Coronary artery (tissue), 2 donors: ENCODE results near the gene SIRPD.
"Not testable (repeated sequence)": the region's sequence is repeated elsewhere in the genome, so short reads cannot be mapped to it uniquely, and the experiment has no call there.

Source experiments
- DNase-seq: peaks from one replicate; pipeline ENCODE4 v3.0.0-alpha.2; 2017; ENCODE audit warnings: low spot score
- H3K27ac ChIP-seq, 2 donors: fragments of 200-600 bp; sonication (generic); one replicate each; pipeline ENCODE4 v1.5.1; 2016 to 2019
- H3K4me3 ChIP-seq: fragments of 200-600 bp; sonication (generic); 2 replicates; pipeline ENCODE4 v1.5.1; 2016; ENCODE audit warnings: mild to moderate bottlenecking, moderate library complexity
- TF ChIP-seq, protein P1 (sequence below): fragments of 200-600 bp; sonication (generic); IDR thresholded peaks from one replicate; pipeline ENCODE4 v1.5.1; 2019; ENCODE audit warnings: antibody characterized with exemption

The SIRPD gene

DNA sequence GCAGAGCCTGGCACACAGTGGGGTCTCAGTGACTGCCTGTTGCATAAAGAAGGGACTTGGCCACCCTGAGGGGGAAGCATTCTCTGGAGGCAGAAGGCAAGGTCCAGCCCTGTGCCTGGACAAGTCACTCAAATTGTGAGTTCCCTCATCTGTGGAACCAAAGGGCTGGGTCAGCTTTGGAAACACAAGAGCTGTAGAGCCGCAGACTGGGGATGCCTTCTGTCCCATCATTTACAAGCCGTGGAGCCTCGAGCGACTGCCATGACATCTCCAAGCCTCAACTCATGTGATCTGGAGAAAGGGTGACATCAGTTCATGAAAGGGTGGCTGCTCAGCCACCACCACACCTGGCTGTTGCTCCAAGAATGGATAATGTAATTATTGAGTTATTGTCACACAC, 20.4 kb upstream of the SIRPD start:
- TF ChIP-seq, protein P1, sequence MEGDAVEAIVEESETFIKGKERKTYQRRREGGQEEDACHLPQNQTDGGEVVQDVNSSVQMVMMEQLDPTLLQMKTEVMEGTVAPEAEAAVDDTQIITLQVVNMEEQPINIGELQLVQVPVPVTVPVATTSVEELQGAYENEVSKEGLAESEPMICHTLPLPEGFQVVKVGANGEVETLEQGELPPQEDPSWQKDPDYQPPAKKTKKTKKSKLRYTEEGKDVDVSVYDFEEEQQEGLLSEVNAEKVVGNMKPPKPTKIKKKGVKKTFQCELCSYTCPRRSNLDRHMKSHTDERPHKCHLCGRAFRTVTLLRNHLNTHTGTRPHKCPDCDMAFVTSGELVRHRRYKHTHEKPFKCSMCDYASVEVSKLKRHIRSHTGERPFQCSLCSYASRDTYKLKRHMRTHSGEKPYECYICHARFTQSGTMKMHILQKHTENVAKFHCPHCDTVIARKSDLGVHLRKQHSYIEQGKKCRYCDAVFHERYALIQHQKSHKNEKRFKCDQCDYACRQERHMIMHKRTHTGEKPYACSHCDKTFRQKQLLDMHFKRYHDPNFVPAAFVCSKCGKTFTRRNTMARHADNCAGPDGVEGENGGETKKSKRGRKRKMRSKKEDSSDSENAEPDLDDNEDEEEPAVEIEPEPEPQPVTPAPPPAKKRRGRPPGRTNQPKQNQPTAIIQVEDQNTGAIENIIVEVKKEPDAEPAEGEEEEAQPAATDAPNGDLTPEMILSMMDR, result no peak
- no peak overlapping the region for H3K4me3 ChIP-seq
- H3K27ac ChIP-seq, result no peak overlapping the region
- DNase-seq, result no peak

DNA sequence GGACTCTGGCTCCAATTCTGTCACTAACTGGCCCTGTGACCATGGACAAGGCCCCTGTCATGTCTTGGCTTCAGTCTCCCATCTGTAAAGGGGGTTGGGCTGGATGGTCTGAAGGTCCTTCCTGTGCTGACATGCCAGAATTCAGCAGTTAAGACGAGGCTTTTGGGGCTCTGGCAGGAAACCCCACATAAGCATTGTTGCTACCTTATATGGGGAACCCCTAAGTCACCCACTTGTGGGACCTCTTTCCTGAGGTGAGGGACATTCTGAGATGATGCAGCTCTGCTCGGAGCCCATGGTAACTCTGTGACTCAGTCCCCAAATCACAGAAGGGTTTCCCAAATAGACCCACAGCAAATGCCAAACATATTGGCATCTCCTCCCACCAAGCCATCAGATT, 19.8 kb upstream of the SIRPD start:
- not testable (repeated sequence) for DNase-seq, H3K4me3 ChIP-seq, H3K27ac ChIP-seq

DNA sequence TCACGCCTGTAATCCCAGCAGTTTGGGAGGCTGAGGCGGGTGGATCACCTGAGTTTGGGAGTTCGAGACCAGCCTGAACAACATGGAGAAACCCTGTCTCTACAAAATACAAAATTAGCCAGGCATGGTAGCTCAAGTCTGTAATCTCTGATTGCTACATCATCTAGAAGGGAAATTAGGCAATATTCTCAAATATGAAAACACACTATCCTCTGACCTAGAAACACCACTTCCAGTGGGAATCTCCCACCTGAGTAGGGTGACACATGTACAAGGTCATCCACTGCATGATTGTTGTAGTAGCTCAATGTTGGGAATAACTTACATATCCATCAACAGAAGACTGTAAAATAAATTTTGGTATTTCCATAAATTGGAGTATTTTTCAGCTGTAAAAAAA, 19.1 kb upstream of the SIRPD start:
- TF ChIP-seq, protein P1, result no peak
- H3K4me3 ChIP-seq, result no peak overlapping the region
- H3K27ac ChIP-seq, result no peak overlapping the region
- no peak for DNase-seq

DNA sequence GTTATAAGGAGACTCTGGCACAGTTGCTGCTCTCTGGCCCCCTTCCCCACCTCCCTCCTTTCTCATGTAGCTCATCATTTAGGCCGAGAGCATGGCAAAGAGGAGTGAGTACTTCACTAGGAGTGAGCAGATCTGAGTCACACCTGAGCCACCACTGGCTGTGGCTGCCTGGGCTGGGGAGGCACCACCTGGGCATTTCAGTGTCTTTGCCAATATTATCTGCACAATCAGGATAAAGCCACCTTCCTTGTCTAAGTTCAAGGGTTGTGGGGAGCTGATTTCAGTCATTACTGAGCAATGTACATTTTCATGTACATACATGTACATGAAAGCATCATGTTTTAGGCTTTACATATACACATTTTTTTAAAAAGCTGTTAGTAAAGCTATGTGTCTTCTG, 18.5 kb upstream of the SIRPD start:
- not testable (repeated sequence) for H3K4me3 ChIP-seq, DNase-seq, H3K27ac ChIP-seq

DNA sequence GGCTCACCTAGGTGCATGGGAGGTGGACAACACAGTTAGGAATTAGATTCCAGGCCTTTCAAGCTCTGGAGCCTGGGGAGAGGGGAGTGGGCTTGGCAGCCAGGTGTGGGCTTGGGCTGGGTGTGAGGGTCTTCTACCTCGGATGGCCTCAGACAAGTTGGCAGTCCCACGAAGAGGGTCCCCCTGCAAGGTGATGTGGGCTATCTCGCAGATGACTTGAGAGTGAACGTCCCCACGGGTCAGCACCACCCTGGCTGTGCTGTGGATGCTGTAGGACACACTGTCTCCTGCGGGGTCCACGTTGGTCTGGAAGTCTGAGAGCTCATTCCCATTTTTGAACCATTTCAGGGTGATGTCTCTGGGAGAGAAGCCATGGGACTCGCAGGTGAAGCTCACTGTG, 14.1 kb upstream of the SIRPD start:
- H3K4me3 ChIP-seq, DNase-seq, H3K27ac ChIP-seq: not testable (repeated sequence)

DNA sequence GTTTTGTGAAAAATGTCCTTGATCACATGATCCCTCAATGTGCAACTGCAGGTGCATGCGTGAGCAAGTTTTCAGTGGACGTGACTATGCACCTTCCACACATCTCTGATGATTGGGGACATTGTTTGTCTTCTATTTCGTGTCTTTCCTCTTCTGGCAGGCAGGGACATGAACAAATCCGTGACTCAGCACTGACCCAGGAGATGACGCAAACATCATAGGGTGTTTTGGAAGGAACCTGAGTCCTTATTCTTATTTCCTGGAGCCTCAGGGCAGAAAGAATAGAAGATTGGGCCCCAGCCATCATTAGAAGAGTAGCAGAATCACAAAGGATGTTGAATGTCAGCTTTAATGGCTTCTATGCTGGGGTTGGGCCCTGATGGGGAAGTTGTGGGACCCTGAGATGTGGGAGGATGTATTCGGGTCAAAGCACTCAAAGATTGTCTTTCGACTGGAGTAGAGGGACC, 11.9 kb upstream of the SIRPD start:
- Histone ChIP-seq H3K4me3 (no peak overlapping the region), H3K27ac (no peak overlapping the region)
- TF ChIP-seq, protein P1, result no peak
- DNase-seq, result no peak

DNA sequence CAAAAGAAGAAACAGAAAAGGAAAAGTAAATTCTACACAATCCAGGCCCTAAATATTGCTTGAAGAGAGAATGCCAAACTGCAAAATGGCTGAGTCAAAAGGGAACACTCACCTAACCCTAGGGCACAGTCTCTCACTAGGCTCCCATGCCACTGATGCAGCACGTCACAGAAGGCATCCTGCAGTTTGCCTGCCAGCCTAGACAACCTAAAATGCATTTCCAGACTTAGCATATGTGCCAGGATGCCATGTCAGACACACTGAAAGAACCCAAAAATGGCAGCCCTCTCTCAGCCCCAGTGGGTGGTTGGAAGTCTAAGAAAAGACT, 10.6 kb upstream of the SIRPD start:
- Histone ChIP-seq H3K27ac (no peak overlapping the region), H3K4me3 (no peak overlapping the region)
- DNase-seq, result no peak
- TF ChIP-seq, protein P1, result no peak

DNA sequence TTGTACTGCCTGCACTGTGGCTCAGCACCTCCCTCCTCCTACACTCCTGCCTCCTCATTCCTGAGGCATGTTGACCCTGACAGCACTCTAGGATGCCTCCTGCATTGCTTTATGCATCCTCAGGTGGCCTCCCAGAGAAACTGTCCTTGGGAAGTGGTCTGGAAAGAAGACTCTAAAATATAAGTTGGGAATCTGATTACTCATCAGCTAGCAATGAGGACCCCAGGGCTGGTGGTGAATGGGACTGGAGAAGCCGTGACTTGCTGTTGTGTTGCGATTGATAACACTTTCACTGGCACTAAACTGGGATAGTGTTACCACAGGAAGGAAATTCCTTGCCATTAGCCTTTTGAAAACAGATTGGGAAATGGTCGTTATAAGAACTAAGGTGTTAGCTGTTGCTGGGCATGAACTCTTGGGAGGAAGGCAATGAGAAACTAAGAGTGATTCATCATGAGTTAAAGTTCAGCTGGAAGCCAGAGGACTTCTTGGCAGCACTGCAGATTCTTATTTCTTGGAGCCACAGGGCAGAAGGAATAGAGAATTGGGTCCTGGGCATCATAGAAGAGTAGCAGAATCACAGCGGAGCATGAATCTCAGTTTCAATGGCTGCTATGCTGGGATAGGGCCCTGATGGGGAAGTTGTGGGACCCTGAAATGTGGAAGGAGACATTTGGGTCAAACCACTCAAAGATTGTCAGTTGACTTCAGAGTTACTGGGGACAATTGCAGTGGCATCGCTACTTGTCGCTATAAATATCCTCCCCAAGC, 10.1 kb upstream of the SIRPD start:
- Histone ChIP-seq H3K27ac (no peak overlapping the region), H3K4me3 (no peak overlapping the region)
- TF ChIP-seq, protein P1, result no peak
- DNase-seq, result no peak

DNA sequence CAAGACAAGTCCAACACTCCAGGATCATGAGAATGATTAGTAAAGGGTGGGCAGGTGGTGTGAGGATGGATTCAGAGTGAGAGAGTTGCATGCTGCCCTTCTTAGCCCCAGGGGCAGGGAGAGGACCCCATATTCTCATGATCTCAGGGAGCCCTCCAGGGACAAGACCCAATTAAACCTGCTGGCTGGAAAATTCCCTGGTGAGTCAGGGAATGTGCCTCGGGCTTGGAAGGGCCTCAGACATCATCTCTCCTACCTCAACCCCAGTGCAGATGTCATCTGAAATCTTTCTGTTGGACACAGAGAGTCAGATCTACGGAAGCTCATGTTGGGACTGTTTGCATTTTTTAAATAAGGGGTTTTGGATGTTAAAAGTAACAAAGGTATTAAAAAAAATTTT, 9.2 kb upstream of the SIRPD start:
- no peak for DNase-seq
- Histone ChIP-seq H3K4me3 (no peak overlapping the region), H3K27ac (no peak overlapping the region)
- TF ChIP-seq, protein P1, result no peak
